Upper lobe of left lung (tissue), 4 donors: ENCODE measurements around the gene TEX47.

Source experiments
- CTCF ChIP-seq, 6 experiments: fragments of 450-650 bp in 4 of 6; fragments of 200-600 bp in 2 of 6; sonication (generic) in 2 of 6; IDR thresholded peaks; one replicate each; pipeline ENCODE4 v1.5.1; 2016 to 2019; ENCODE audit warnings: antibody characterized with exemption in 6 of 6
- POLR2A ChIP-seq, 4 donors: fragments of 450-650 bp; IDR thresholded peaks; one replicate each; pipeline ENCODE4 v1.5.1; 2016 to 2017; ENCODE audit warnings: antibody characterized with exemption in 4 of 4, mild to moderate bottlenecking in 2 of 4
- POLR2AphosphoS5 ChIP-seq, 2 donors: sonication (generic); formaldehyde crosslinking; IDR thresholded peaks; one replicate each; pipeline ENCODE4 v1.5.1; 2017; ENCODE audit warnings: antibody characterized with exemption in 2 of 2

- TF ChIP-seq POLR2AphosphoS5 (IDR thresholded peaks at IDR 0.05) = no peak
- no peak for TF ChIP-seq CTCF (IDR thresholded peaks at IDR 0.05)
- no peak for TF ChIP-seq POLR2A (IDR thresholded peaks at IDR 0.05)
Observed at GRCh38 chr7:88759230-88760135, 36.1 kb downstream of the TEX47 start, which contains the start of gene ZNF804B.
